Nephron progenitor cell (in vitro differentiated cells): ENCODE data around the gene PLA2G4F.

ENCODE experiments used
- DNase-seq: peaks from one replicate; pipeline ENCODE4 v3.0.0; 2021
- H3K27ac Mint-ChIP-seq: 2 replicates; pipeline ENCODE4 v1.8.0; 2021; ENCODE audit warnings: mild to moderate bottlenecking, moderate library complexity, mixed read lengths
- H3K27me3 Mint-ChIP-seq: 2 replicates; pipeline ENCODE4 v1.8.0; 2021; ENCODE audit warnings: mild to moderate bottlenecking, low read depth, mixed read lengths; ENCODE audit not compliant: poor library complexity
- H3K36me3 Mint-ChIP-seq: 2 replicates; pipeline ENCODE4 v1.8.0; 2021; ENCODE audit warnings: low read depth, mixed read lengths
- H3K4me1 Mint-ChIP-seq: 2 replicates; pipeline ENCODE4 v1.8.0; 2021; ENCODE audit warnings: mixed read lengths
- H3K4me3 Mint-ChIP-seq: 2 replicates; pipeline ENCODE4 v1.8.0; 2021; ENCODE audit warnings: mild to moderate bottlenecking, moderate library complexity, mixed read lengths
- H3K9me3 Mint-ChIP-seq: 2 replicates; pipeline ENCODE4 v1.8.0; 2021; ENCODE audit warnings: mild to moderate bottlenecking, moderate library complexity, mixed read lengths
- TF ChIP-seq, protein P1 (sequence below): fragments of 200-600 bp; sonication (generic); IDR thresholded peaks from 2 replicates; pipeline ENCODE4 v1.5.0; 2021; ENCODE audit warnings: antibody characterized with exemption

The PLA2G4F gene

DNA sequence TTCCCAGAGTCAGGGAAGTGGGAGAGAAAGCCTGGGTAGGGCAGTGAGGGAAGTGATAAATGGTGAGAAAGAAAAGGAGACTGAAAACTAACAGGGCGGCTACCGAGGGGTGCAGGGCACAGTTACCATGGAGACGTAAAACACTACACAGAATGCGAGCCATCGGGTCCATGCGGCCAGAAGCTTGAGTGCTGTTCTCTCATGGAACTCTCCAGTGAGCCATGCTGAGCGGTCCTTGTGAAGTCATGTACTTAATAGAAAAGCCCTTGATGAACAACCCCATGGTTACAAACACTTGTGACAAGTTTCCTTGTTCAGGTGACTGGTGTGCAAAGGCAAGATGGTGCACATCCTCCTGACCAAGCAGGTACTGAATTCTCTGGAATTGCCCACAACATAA is 3.7 kb upstream of the PLA2G4F start:
- no peaks in the 10 kb centered on the region for H3K9me3 Mint-ChIP-seq
- H3K4me3 Mint-ChIP-seq, result no peak overlapping the region
- peaks cover 12% of the 10 kb centered on the region for H3K4me1 Mint-ChIP-seq
- peaks cover 46% of the 10 kb centered on the region for H3K36me3 Mint-ChIP-seq
- no peak overlapping the region for H3K27ac Mint-ChIP-seq
- TF ChIP-seq, protein P1, sequence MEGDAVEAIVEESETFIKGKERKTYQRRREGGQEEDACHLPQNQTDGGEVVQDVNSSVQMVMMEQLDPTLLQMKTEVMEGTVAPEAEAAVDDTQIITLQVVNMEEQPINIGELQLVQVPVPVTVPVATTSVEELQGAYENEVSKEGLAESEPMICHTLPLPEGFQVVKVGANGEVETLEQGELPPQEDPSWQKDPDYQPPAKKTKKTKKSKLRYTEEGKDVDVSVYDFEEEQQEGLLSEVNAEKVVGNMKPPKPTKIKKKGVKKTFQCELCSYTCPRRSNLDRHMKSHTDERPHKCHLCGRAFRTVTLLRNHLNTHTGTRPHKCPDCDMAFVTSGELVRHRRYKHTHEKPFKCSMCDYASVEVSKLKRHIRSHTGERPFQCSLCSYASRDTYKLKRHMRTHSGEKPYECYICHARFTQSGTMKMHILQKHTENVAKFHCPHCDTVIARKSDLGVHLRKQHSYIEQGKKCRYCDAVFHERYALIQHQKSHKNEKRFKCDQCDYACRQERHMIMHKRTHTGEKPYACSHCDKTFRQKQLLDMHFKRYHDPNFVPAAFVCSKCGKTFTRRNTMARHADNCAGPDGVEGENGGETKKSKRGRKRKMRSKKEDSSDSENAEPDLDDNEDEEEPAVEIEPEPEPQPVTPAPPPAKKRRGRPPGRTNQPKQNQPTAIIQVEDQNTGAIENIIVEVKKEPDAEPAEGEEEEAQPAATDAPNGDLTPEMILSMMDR, result no peak
- DNase-seq, result no peak
- peaks cover 2% of the 10 kb centered on the region for H3K27me3 Mint-ChIP-seq

DNA sequence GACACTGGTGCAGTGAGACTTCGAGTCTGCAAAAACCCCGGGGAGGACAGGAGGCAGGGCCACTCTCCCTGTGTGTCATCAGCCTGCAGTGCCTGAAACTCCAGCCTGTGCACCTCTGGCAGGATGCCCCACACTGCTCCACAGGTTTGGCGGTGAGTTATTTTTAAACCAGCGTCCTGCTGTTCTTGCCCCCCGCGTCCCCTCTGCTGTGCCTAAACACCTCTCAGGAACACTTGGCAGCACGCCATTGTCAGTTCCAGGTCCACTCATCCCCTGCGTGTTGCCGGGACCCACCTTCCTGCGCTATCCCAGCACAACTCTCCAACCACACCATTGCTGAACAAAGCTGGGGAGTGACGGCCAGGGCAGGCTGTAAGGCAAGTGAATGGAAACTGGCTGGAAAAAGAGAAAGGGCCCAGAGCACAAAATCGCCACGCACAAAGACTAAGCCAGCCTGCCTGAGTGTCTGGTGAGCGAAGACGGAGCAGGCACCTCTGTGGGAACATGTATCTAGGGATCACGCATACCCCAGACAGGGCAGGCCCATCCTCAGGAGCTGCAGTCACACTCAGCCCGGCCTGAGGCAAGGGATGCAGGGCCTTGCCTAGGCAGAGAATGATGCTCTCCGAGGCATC is 3.1 kb upstream of the PLA2G4F start:
- TF ChIP-seq, protein P1, result no peak
- Mint-ChIP-seq H3K27me3 (peaks cover 3% of the 10 kb centered on the region), H3K4me3 (no peak overlapping the region), H3K9me3 (no peaks in the 10 kb centered on the region), H3K36me3 (peaks cover 39% of the 10 kb centered on the region), H3K4me1 (peaks cover 18% of the 10 kb centered on the region), H3K27ac (no peak overlapping the region)
- DNase-seq, result no peak

DNA sequence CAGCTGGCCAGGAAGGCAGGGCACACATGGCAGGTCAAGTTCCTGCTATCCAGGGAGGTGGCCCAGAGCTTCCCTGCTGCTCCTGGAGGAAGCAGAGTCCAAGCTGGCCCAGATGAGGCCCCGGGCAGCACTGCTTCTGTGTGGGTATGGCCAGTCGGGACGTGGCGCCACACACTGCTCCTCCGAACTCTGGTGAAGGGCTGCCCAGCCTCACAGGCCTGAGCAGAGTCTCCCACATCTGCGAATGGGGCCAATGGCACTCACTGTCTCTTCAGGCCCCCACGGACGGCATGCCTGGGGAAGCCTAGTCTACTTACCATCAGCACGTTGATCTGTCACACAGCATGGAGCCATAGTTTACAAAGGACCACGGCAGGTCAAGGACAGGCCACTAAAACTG is 2.5 kb upstream of the PLA2G4F start:
- Mint-ChIP-seq H3K4me3 (no peak overlapping the region), H3K27ac (no peak overlapping the region), H3K9me3 (no peaks in the 10 kb centered on the region), H3K27me3 (peaks cover 3% of the 10 kb centered on the region), H3K4me1 (peaks cover 23% of the 10 kb centered on the region), H3K36me3 (peaks cover 35% of the 10 kb centered on the region)
- no peak for DNase-seq
- TF ChIP-seq, protein P1, result no peak

DNA sequence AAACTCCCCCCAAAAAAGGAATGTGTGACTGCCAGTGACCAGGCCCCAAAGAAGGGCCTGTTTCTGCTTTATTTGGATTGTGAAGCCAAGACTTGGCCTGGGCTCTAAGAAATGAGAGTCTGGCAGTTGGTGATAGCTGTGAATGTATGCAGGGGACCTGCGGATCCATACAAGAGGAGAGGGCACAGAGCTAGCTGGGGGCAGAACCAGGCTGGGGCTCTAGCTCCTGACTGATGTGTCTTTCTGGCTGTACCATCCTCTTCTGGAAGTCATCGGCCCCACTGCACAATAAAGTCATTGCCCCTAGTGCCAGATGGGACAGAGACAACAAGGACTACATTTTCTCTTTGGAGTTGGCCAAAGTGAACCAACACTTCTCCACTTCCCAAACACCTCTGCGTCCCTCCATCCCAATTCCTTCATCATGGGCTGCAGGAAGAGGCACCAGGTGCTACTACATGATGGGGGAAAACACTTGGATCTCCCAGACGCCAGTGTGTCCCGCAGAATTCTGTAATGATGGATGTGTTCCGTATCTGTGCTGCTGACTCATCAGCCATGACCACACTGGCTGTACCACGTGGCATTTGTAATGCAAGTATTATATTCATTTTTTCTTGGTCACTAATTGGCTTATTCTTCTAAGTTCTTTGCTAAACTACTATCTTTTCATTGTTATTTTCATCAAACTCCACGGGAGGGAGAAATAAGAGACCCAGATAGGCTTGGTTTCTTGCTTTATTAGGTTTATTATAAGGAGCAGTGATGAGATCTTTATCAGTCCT is 1.7 kb upstream of the PLA2G4F start:
- H3K4me3 Mint-ChIP-seq, result no peak overlapping the region
- DNase-seq, result no peak
- peaks cover 3% of the 10 kb centered on the region for H3K27me3 Mint-ChIP-seq
- peaks cover 28% of the 10 kb centered on the region for H3K4me1 Mint-ChIP-seq
- H3K36me3 Mint-ChIP-seq, result peaks cover 29% of the 10 kb centered on the region
- H3K9me3 Mint-ChIP-seq, result no peaks in the 10 kb centered on the region
- H3K27ac Mint-ChIP-seq, result no peak overlapping the region
- TF ChIP-seq, protein P1, result no peak

DNA sequence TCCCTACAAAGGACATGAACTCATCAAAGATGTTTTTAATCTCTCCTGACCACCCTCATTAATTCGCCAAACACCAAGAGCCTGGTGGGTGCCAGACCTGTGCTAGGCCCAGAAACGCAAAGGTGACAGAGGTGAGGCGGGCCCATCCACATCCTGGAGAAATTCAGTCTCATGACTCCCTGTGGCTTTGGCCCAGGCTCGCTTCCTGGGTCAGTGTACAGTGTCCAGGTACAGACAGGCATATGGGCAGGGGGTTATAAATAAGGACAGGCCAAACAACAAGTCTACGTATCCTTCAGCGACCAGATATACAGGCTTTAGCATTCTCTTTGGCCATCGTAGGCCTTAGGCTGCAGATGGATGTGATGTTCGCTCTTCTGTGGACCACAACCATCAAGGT is 945 bp upstream of the PLA2G4F start:
- DNase-seq, result no peak
- Mint-ChIP-seq H3K9me3 (no peaks in the 10 kb centered on the region), H3K27ac (no peak overlapping the region), H3K27me3 (peaks cover 3% of the 10 kb centered on the region), H3K36me3 (peaks cover 22% of the 10 kb centered on the region), H3K4me1 (peaks cover 32% of the 10 kb centered on the region), H3K4me3 (no peak overlapping the region)
- TF ChIP-seq, protein P1, result no peak
